ENCODE data around the gene CIB2.

DNA sequence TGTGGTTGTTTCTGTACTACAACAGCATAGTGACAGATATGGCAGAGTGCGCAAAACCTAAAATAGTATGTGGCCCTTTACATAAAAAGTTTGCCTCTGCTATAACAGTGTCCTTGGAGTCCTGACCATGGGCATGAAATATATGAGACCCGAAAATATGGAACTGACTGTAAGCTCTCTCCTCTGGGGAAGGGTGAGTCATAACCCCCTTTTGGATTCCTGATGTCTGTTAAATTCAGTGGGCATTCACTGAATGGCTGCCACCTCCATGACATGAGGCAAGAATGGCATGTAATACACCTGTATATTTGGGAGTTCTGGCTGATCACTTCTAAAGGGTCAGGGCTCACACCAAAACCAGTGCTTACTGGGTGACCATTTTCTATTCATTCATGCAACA, 59.9 kb downstream of the CIB2 start:
- no peak for TF ChIP-seq EZH2 (IDR thresholded peaks at IDR 0.05; ENCODE audit: low read depth)
- TF ChIP-seq, protein P1, sequence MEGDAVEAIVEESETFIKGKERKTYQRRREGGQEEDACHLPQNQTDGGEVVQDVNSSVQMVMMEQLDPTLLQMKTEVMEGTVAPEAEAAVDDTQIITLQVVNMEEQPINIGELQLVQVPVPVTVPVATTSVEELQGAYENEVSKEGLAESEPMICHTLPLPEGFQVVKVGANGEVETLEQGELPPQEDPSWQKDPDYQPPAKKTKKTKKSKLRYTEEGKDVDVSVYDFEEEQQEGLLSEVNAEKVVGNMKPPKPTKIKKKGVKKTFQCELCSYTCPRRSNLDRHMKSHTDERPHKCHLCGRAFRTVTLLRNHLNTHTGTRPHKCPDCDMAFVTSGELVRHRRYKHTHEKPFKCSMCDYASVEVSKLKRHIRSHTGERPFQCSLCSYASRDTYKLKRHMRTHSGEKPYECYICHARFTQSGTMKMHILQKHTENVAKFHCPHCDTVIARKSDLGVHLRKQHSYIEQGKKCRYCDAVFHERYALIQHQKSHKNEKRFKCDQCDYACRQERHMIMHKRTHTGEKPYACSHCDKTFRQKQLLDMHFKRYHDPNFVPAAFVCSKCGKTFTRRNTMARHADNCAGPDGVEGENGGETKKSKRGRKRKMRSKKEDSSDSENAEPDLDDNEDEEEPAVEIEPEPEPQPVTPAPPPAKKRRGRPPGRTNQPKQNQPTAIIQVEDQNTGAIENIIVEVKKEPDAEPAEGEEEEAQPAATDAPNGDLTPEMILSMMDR (conservative IDR thresholded peaks at IDR 0.05) = no peak

Measured in PC-9 (cell line).